Loucy (cell line): ENCODE results near the gene PLCG2.

ENCODE experiments used
- CTCF ChIP-seq: fragments of 200-600 bp; sonication (generic); conservative IDR thresholded peaks from 2 replicates; pipeline ENCODE4 v1.5.1; 2014; ENCODE audit warnings: mild to moderate bottlenecking, antibody characterized with exemption, low read length
- EZH2phosphoT487 ChIP-seq: fragments of 200-600 bp; IDR thresholded peaks from 2 replicates; pipeline ENCODE4 v1.6.1; 2018; ENCODE audit warnings: antibody characterized with exemption, mild to moderate bottlenecking, moderate library complexity, borderline replicate concordance

GRCh38 chr16:81873843-81874752 is 95.0 kb downstream of the PLCG2 start:
- TF ChIP-seq CTCF (peak; percentile 84), EZH2phosphoT487 (no peak)
